Endothelial cell of umbilical vein (primary cell): Measurements from ENCODE around the gene MACROD2. TPM values are rescaled to one million over a fixed set of nuclear protein-coding genes. Genes with fewer than 3 reads are reported as not detected.

Source experiments
- BruUV-seq: library from RNA; stranded (reverse); fragments of 400-500 nt; replicated peaks from 2 replicates; lab custom pipeline; 2021; lab: Mats Ljungman, UMichigan
- CTCF ChIA-PET: fragments of 300-600, 350-600 bp; sonication (Branson Sonifier 250); formaldehyde crosslinking; loops from one replicate; lab custom pipeline; 2021; ENCODE audit warnings: antibody characterized with exemption, inconsistent platforms; lab: Charles Lee
- POLR2A ChIA-PET: fragments of 300-600, 350-600 bp; sonication (Branson Sonifier 250); formaldehyde crosslinking; loops from one replicate; lab custom pipeline; 2021; ENCODE audit warnings: antibody characterized with exemption, inconsistent platforms; lab: Charles Lee
- DNase-seq: peaks from one replicate; pipeline ENCODE4 v3.0.0-alpha.2; 2011; ENCODE audit warnings: low read depth, low spot score
- FAIRE-seq: peaks from 2 replicates; lab custom pipeline; 2011; peaks lifted over from hg19 to GRCh38; lab: Jason Lieb, UNC
- H2AFZ ChIP-seq: 2 replicates; pipeline ENCODE4 v1.6.0; 2012; ENCODE audit warnings: low read depth, low read length, control low read depth, inconsistent platforms
- H3K27ac ChIP-seq: 2 replicates; pipeline ENCODE4 v1.5.1; 2011; ENCODE audit warnings: low read depth, mild to moderate bottlenecking, control low read depth, low read length, moderate library complexity; ENCODE audit not compliant: insufficient read depth
- H3K27me3 ChIP-seq, 2 experiments: 2 replicates each; pipeline versions ENCODE4 v1.6.0 to v1.6.1; 2011; ENCODE audit warnings: low read length in 2 of 2, mixed read lengths in 1 of 2; ENCODE audit not compliant: control insufficient read depth in 2 of 2, insufficient read depth in 2 of 2
- H3K36me3 ChIP-seq, 2 experiments: 2 replicates in 1 of 2; 3 replicates in 1 of 2; pipeline ENCODE4 v1.5.1; 2011; ENCODE audit warnings: low read length in 2 of 2, mild to moderate bottlenecking in 1 of 2, moderate library complexity in 1 of 2; ENCODE audit not compliant: control insufficient read depth in 2 of 2, insufficient read depth in 2 of 2; ENCODE audit errors: extremely low read depth in 1 of 2
- H3K4me1 ChIP-seq: 3 replicates; pipeline ENCODE4 v1.5.1; 2011; ENCODE audit warnings: mild to moderate bottlenecking, low read length; ENCODE audit not compliant: control insufficient read depth, insufficient read depth; ENCODE audit errors: extremely low read depth
- H3K4me2 ChIP-seq: 2 replicates; pipeline ENCODE4 v1.6.1; 2011; ENCODE audit warnings: low read length, control low read depth, mixed read lengths; ENCODE audit not compliant: insufficient read depth
- H3K4me3 ChIP-seq, 3 experiments: fragments of 200-600 bp in 1 of 3; sonication (generic), shearing (Covaris generic) in 1 of 3; replicated peaks in 1 of 3; 2 replicates each; pipeline ENCODE4 v1.5.1; 2011 to 2016; ENCODE audit warnings: control low read depth in 3 of 3, low read length in 3 of 3, mild to moderate bottlenecking in 2 of 3, inconsistent platforms in 1 of 3, low read depth in 1 of 3, moderate library complexity in 1 of 3; ENCODE audit not compliant: insufficient read depth in 1 of 3
- H3K79me2 ChIP-seq: 2 replicates; pipeline ENCODE4 v1.6.0; 2012; ENCODE audit warnings: low read length, inconsistent platforms; ENCODE audit not compliant: control insufficient read depth, insufficient read depth
- H3K9ac ChIP-seq: replicated peaks from 2 replicates; pipeline ENCODE3; 2011; ENCODE audit warnings: low read length, control low read depth; ENCODE audit not compliant: insufficient read depth; ENCODE audit errors: extremely low read depth
- H3K9me1 ChIP-seq: replicated peaks from 3 replicates; pipeline ENCODE4 v1.6.0; 2011; ENCODE audit warnings: mild to moderate bottlenecking, low read length; ENCODE audit not compliant: control insufficient read depth, insufficient read depth; ENCODE audit errors: extremely low read depth
- H3K9me3 ChIP-seq: replicated peaks from 2 replicates; pipeline ENCODE4 v1.5.1; 2012; ENCODE audit warnings: low read length, inconsistent platforms; ENCODE audit not compliant: control insufficient read depth, insufficient read depth
- H4K20me1 ChIP-seq: replicated peaks from 2 replicates; pipeline ENCODE3; 2011; ENCODE audit warnings: mild to moderate bottlenecking, low read length; ENCODE audit not compliant: control insufficient read depth, insufficient read depth; ENCODE audit errors: extremely low read depth
- CTCF ChIP-seq, 2 donors: IDR thresholded peaks; 1 replicate in 1 of 2; 2 replicates in 1 of 2; pipeline ENCODE4 v1.5.1; 2011; ENCODE audit warnings: low read length in 2 of 2, mild to moderate bottlenecking in 2 of 2, moderate library complexity in 2 of 2, control low read depth in 1 of 2, inconsistent platforms in 1 of 2, low read depth in 1 of 2; ENCODE audit not compliant: insufficient read depth in 1 of 2; ENCODE audit errors: extremely low read depth in 1 of 2
- EZH2 ChIP-seq: IDR thresholded peaks from 2 replicates; pipeline ENCODE4 v1.6.1; 2012; ENCODE audit warnings: borderline replicate concordance, low read depth, mild to moderate bottlenecking, moderate library complexity, low read length, inconsistent platforms; ENCODE audit not compliant: severe bottlenecking
- FOS ChIP-seq: IDR thresholded peaks from 2 replicates; pipeline ENCODE4 v1.6.1; 2011; ENCODE audit warnings: mild to moderate bottlenecking, low read length, moderate library complexity, borderline replicate concordance; ENCODE audit not compliant: insufficient read depth
- GATA2 ChIP-seq: IDR thresholded peaks from 2 replicates; pipeline ENCODE4 v1.7.0; 2011; ENCODE audit warnings: low read depth, mild to moderate bottlenecking, moderate library complexity, mixed read lengths, low read length; ENCODE audit not compliant: insufficient read length, insufficient read depth
- JUN ChIP-seq: IDR thresholded peaks from 2 replicates; pipeline ENCODE4 v1.6.1; 2011; ENCODE audit warnings: borderline replicate concordance, low read depth; ENCODE audit not compliant: insufficient read length, insufficient read depth
- MAX ChIP-seq: IDR thresholded peaks from 2 replicates; pipeline ENCODE4 v1.6.1; 2011; ENCODE audit not compliant: insufficient read depth, insufficient read length
- MYC ChIP-seq: IDR thresholded peaks from one replicate; pipeline ENCODE4 v1.6.1; 2011; ENCODE audit warnings: mild to moderate bottlenecking, low read depth, low read length
- POLR2A ChIP-seq: IDR thresholded peaks from 2 replicates; pipeline ENCODE4 v1.6.1; 2012; ENCODE audit warnings: low read depth, mild to moderate bottlenecking, control low read depth, low read length
- POLR2AphosphoS5 ChIP-seq: IDR thresholded peaks from 2 replicates; pipeline ENCODE4 v1.6.1; 2012; ENCODE audit warnings: low read depth, mild to moderate bottlenecking, control low read depth, low read length, moderate library complexity; ENCODE audit not compliant: insufficient read depth
- dilution Hi-C: fragments of 300-500 bp; cut with MboI; formaldehyde crosslinking; loops from one replicate; pipeline ENCODE4 v1.15.0; 2019; ENCODE audit warnings: low sequenced_read_pairs; ENCODE audit not compliant: extremely low pct_ligation_motif_present
- intact Hi-C: fragments of 100-400 bp; cut with micrococcal nuclease; formaldehyde crosslinking; loops from one replicate; pipeline ENCODE4 v1.10.0; 2022
- polyA plus RNA-seq, 4 experiments: library from polyadenylated mRNA; depleted of rRNA in 3 of 4; stranded (reverse) in 3 of 4; unstranded in 1 of 4; fragments of >200 nt; gene quantifications; 2 replicates each; pipeline versions ENCODE4 v1.2.1 to v1.2.3, GENCODE V29; 2011 to 2012; ENCODE audit warnings: missing spikeins in 1 of 4
- total RNA-seq: library from RNA; stranded (reverse); gene quantifications from 2 replicates; pipeline ENCODE4 v1.2.3, GENCODE V29; 2021

Gene MACROD2
- total and polyA plus RNA-seq, 2 donors (not counting 3 experiments of a cell fraction or from before 2014, with no cell fraction given), result 0.11 to 0.73 TPM

GRCh38 chr20:16100111-16100510, 2104.8 kb downstream of the MACROD2 start:
- no peak overlapping the region for H3K4me3 ChIP-seq
- no peak overlapping the region for H2AFZ ChIP-seq
- H3K4me1 ChIP-seq, result no peaks in the 10 kb centered on the region
- TF ChIP-seq MAX (no peak), EZH2 (no peak), MYC (no peak), POLR2A (no peak), FOS (no peak), GATA2 (no peak), POLR2AphosphoS5 (no peak), CTCF (IDR thresholded peaks at IDR 0.05; ENCODE audit: extremely low read depth in 1 of 2, insufficient read depth in 1 of 2, low read depth in 1 of 2, low read length in 2 of 2) (no peak), JUN (no peak)
- ChIA-PET POLR2A (no interaction called here), CTCF (no interaction called here)
- peaks cover 8% of the 10 kb centered on the region for H3K9me3 ChIP-seq
- H3K4me2 ChIP-seq, result no peak overlapping the region
- DNase-seq (no peak), FAIRE-seq (no peak)
- BruUV-seq, result no TSS peak
- no peaks in the 10 kb centered on the region for H3K36me3 ChIP-seq
- no peaks in the 10 kb centered on the region for H3K79me2 ChIP-seq
- no peaks in the 10 kb centered on the region for H4K20me1 ChIP-seq
- no peak overlapping the region for H3K9ac ChIP-seq
- dilution Hi-C loops (no loop called here), intact Hi-C loops (no loop called here)
- H3K9me1 ChIP-seq, result no peaks in the 10 kb centered on the region
- H3K27me3 ChIP-seq, result no peaks in the 10 kb centered on the region
- H3K27ac ChIP-seq, result no peak overlapping the region
